ENCODE results near the gene C10orf90. TPM values are rescaled to one million over a fixed set of nuclear protein-coding genes. Genes with fewer than 3 reads are reported as not detected.

The C10orf90 gene
- total RNA-seq, 1 experiment from 2014 or later: not detected

- no peak overlapping the region for H3T11ph ChIP-seq (ENCODE audit: low read length)
- no peak overlapping the region for H3K4me2 ChIP-seq (ENCODE audit: insufficient read depth, insufficient read length, low read length)
- no peak overlapping the region for H3K4ac ChIP-seq (ENCODE audit: low read depth, low read length)
- H4K91ac ChIP-seq (ENCODE audit: insufficient read length, low read depth, low read length): no peak overlapping the region
- no peaks in the 10 kb centered on the region for H4K20me1 ChIP-seq (ENCODE audit: control insufficient read depth, insufficient read depth, insufficient read length)
- no peak overlapping the region for H3K56ac ChIP-seq (ENCODE audit: insufficient read length, low read depth, low read length)
- H3K23me2 ChIP-seq (ENCODE audit: insufficient read length, low read depth, low read length, poor library complexity, severe bottlenecking): no peaks in the 10 kb centered on the region
- no CpG with 5 or more reads among the region's 1 CpG for WGBS (ENCODE audit: extremely low coverage, insufficient read length, low lambda C conversion rate)
- H3K27ac ChIP-seq (ENCODE audit: insufficient read length, low read depth, low read length): no peak overlapping the region
- H3K23ac ChIP-seq (ENCODE audit: insufficient read length, low read depth, low read length): no peak overlapping the region
- Mint-ChIP-seq H3K4me1 (peaks cover 0 to 6% of the 10 kb centered on the region in 2 experiments; a peak in 2 of 4 replicates), H3K9me3 (no peaks in the 10 kb centered on the region), H3K4me3 (no peak overlapping the region), H3K36me3 (ENCODE audit: insufficient read depth in 1 of 3, low read depth in 3 of 3) (no peaks in the 10 kb centered on the region), H3K27ac (no peak overlapping the region), H3K27me3 (ENCODE audit: low read depth) (no peaks in the 10 kb centered on the region; the same call in 1 of the 2 replicates)
- no peak overlapping the region for H4K8ac ChIP-seq (replicated peaks; ENCODE audit: insufficient read length, low read depth, low read length)
- no peak overlapping the region for H2BK15ac ChIP-seq (ENCODE audit: low read depth, low read length)
- no peak overlapping the region for H2BK5ac ChIP-seq (ENCODE audit: insufficient read length, low read length)
- H3K4me1 ChIP-seq (ENCODE audit: insufficient read depth, low read length): no peaks in the 10 kb centered on the region
- no peak overlapping the region for H2BK120ac ChIP-seq (ENCODE audit: low read depth, low read length, poor library complexity, severe bottlenecking)
- H4K5ac ChIP-seq (ENCODE audit: insufficient read length, low read depth, low read length): no peak overlapping the region
- H3K14ac ChIP-seq (ENCODE audit: insufficient read depth, low read length): no peak overlapping the region
- no peak for TF ChIP-seq CTCF (conservative IDR thresholded peaks at IDR 0.05)
- no peaks in the 10 kb centered on the region for H3K27me3 ChIP-seq (ENCODE audit: insufficient read depth, low read length)
- H3K79me2 ChIP-seq (ENCODE audit: insufficient read depth, low read length): no peaks in the 10 kb centered on the region
- no peak overlapping the region for H2BK12ac ChIP-seq (ENCODE audit: insufficient read length, low read depth, low read length)
- H3K79me1 ChIP-seq (ENCODE audit: insufficient read depth, low read depth, low read length, poor library complexity, severe bottlenecking): no peaks in the 10 kb centered on the region
- H2BK20ac ChIP-seq (ENCODE audit: low read depth, low read length, poor library complexity, severe bottlenecking): no peak overlapping the region
- no peak overlapping the region for H2AFZ ChIP-seq (ENCODE audit: low read length)
- no peak overlapping the region for H3K9ac ChIP-seq (ENCODE audit: extremely low read depth, insufficient read length, low read length)
- H3K9me3 ChIP-seq (ENCODE audit: control insufficient read depth, low read depth, low read length): no peaks in the 10 kb centered on the region
- DNase-seq: no peak
- H3K18ac ChIP-seq (ENCODE audit: insufficient read length, low read depth, low read length): no peak overlapping the region
- no peak overlapping the region for H2AK5ac ChIP-seq (ENCODE audit: insufficient read length, low read length)
Observed at GRCh38 chr10:126481181-126481580, 189.3 kb downstream of the C10orf90 start.

All from H9 (cell line).